Esophagus muscularis mucosa (tissue), 3 donors: ENCODE results near the gene SLC25A20.

Experiments used
- CTCF ChIP-seq, 3 experiments: fragments of 200-600 bp in 2 of 3; fragments of 450-650 bp in 1 of 3; sonication (generic) in 2 of 3; IDR thresholded peaks; one replicate each; pipeline ENCODE4 v1.5.1; 2017 to 2019; ENCODE audit warnings: antibody characterized with exemption in 3 of 3, mild to moderate bottlenecking in 2 of 3, moderate library complexity in 1 of 3
- POLR2A ChIP-seq: fragments of 450-650 bp; IDR thresholded peaks from one replicate; pipeline ENCODE4 v1.6.1; 2017; ENCODE audit warnings: antibody characterized with exemption, moderate library complexity, mild to moderate bottlenecking, low read depth
- POLR2AphosphoS5 ChIP-seq, 2 donors: sonication (generic); formaldehyde crosslinking; IDR thresholded peaks; one replicate each; pipeline ENCODE4 v1.6.1; 2017; ENCODE audit warnings: antibody characterized with exemption in 2 of 2

GRCh38 chr3:48896936-48897335 lies 1.7 kb downstream of the SLC25A20 start:
- TF ChIP-seq CTCF (IDR thresholded peaks at IDR 0.05) (no peak), POLR2AphosphoS5 (IDR thresholded peaks at IDR 0.05) (no peak), POLR2A (no peak)
